Glutamatergic neuron (in vitro differentiated cells): ENCODE results near the gene SEC31A. TPM values are rescaled to one million over a fixed set of nuclear protein-coding genes. Genes with fewer than 3 reads are reported as not detected.
"Not testable (repeated sequence)": the region's sequence is repeated elsewhere in the genome, so short reads cannot be mapped to it uniquely, and the experiment has no call there.

Source experiments
- DNase-seq: peaks from one replicate; pipeline ENCODE4 v3.0.0; 2022
- H3K27ac Mint-ChIP-seq: one replicate; pipeline ENCODE4 v1.8.0; 2020; ENCODE audit warnings: mild to moderate bottlenecking, mixed read lengths, inconsistent platforms; ENCODE audit not compliant: unreplicated experiment
- H3K27me3 Mint-ChIP-seq: one replicate; pipeline ENCODE4 v1.8.0; 2020; ENCODE audit warnings: mild to moderate bottlenecking, moderate library complexity, mixed read lengths, inconsistent platforms; ENCODE audit not compliant: unreplicated experiment
- H3K36me3 Mint-ChIP-seq: one replicate; pipeline ENCODE4 v1.8.0; 2020; ENCODE audit warnings: mild to moderate bottlenecking, mixed read lengths, inconsistent platforms; ENCODE audit not compliant: unreplicated experiment
- H3K4me1 Mint-ChIP-seq: one replicate; pipeline ENCODE4 v1.8.0; 2020; ENCODE audit warnings: mild to moderate bottlenecking, low read depth, mixed read lengths, inconsistent platforms; ENCODE audit not compliant: unreplicated experiment
- H3K4me3 Mint-ChIP-seq: one replicate; pipeline ENCODE4 v1.8.0; 2020; ENCODE audit warnings: mild to moderate bottlenecking, mixed read lengths, inconsistent platforms; ENCODE audit not compliant: unreplicated experiment
- H3K9me3 Mint-ChIP-seq: one replicate; pipeline ENCODE4 v1.8.0; 2020; ENCODE audit warnings: mild to moderate bottlenecking, moderate library complexity, mixed read lengths, inconsistent platforms; ENCODE audit not compliant: unreplicated experiment
- total RNA-seq: library from RNA; stranded (reverse); fragmentation: NEBNext Ultra II Directional; extraction: Animal tissue kit (Norgen Biotek cat#: 25700); gene quantifications from one replicate; pipeline ENCODE4 v1.2.1, GENCODE V29; 2021; ENCODE audit not compliant: unreplicated experiment
- TF ChIP-seq, protein P1 (sequence below): fragments of 200-600 bp; sonication (generic); IDR thresholded peaks from one replicate; pipeline ENCODE4 v1.5.0; 2021; ENCODE audit not compliant: partially characterized antibody, unreplicated experiment

The SEC31A gene
- total RNA-seq, 1 donor from 2014 or later, result 201 TPM

- no peaks in the 10 kb centered on the region for H3K9me3 Mint-ChIP-seq
- no peak overlapping the region for H3K27ac Mint-ChIP-seq
- no peak for DNase-seq
- no peak overlapping the region for H3K4me3 Mint-ChIP-seq
- TF ChIP-seq, protein P1, sequence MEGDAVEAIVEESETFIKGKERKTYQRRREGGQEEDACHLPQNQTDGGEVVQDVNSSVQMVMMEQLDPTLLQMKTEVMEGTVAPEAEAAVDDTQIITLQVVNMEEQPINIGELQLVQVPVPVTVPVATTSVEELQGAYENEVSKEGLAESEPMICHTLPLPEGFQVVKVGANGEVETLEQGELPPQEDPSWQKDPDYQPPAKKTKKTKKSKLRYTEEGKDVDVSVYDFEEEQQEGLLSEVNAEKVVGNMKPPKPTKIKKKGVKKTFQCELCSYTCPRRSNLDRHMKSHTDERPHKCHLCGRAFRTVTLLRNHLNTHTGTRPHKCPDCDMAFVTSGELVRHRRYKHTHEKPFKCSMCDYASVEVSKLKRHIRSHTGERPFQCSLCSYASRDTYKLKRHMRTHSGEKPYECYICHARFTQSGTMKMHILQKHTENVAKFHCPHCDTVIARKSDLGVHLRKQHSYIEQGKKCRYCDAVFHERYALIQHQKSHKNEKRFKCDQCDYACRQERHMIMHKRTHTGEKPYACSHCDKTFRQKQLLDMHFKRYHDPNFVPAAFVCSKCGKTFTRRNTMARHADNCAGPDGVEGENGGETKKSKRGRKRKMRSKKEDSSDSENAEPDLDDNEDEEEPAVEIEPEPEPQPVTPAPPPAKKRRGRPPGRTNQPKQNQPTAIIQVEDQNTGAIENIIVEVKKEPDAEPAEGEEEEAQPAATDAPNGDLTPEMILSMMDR, result no peak
- H3K4me1 Mint-ChIP-seq, result no peaks in the 10 kb centered on the region
- peaks cover 5% of the 10 kb centered on the region for H3K36me3 Mint-ChIP-seq
- peaks cover 3% of the 10 kb centered on the region for H3K27me3 Mint-ChIP-seq
Measured at GRCh38 chr4:82818664-82819662, 72.0 kb downstream of the SEC31A start.

DNA sequence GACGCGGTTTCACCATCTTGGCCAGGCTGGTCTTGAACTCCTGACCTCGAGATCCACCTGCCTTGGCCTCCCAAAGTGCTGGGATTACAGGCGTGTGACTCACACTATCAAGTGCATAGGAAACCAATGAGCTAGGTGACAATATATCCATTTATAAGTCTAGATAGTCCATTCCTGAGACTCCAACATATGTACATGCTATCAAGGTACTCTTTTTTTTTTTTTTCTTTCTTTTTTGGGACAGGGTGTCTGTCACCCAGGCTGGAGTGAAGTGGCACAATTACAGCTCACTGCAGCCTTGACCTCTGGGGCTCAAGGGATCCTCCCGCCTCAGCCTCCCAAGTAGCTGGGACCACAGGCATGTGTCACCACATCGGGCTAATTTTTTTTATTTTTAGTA is 74.1 kb downstream of the SEC31A start:
- H3K4me3 Mint-ChIP-seq, H3K27me3 Mint-ChIP-seq, H3K36me3 Mint-ChIP-seq, DNase-seq, H3K9me3 Mint-ChIP-seq, H3K4me1 Mint-ChIP-seq, H3K27ac Mint-ChIP-seq: not testable (repeated sequence)

DNA sequence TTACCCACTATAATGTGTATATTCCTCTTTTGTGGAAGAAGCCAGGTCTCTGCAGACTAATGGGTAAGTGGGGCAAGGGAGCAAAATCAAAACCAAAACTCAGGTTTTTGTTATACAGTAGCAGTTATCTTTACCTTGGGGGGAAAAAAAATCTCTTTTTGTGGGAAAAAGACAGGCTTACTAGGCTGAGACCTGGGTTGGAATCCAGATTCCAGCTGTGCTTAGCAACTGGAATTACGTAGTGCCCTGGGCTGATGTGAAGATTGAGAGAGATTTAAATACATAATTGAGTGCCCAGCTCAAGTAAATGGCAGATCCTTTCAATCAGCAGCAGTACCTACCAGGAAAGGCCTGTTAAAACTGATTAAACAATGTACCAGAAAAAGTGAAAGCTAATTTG is 76.9 kb downstream of the SEC31A start:
- no peak overlapping the region for H3K27ac Mint-ChIP-seq
- H3K36me3 Mint-ChIP-seq, result no peaks in the 10 kb centered on the region
- TF ChIP-seq, protein P1, result no peak
- peaks cover 1% of the 10 kb centered on the region for H3K27me3 Mint-ChIP-seq
- H3K9me3 Mint-ChIP-seq, result no peaks in the 10 kb centered on the region
- peaks cover 10% of the 10 kb centered on the region for H3K4me1 Mint-ChIP-seq
- H3K4me3 Mint-ChIP-seq, result no peak overlapping the region
- DNase-seq, result no peak

- TF ChIP-seq, protein P1, result no peak
- H3K27ac Mint-ChIP-seq, result no peak overlapping the region
- no peak for DNase-seq
- H3K36me3 Mint-ChIP-seq, result no peaks in the 10 kb centered on the region
- no peak overlapping the region for H3K4me3 Mint-ChIP-seq
- peaks cover 10% of the 10 kb centered on the region for H3K4me1 Mint-ChIP-seq
- peaks cover 1% of the 10 kb centered on the region for H3K9me3 Mint-ChIP-seq
- H3K27me3 Mint-ChIP-seq, result peaks cover 3% of the 10 kb centered on the region
Measured at GRCh38 chr4:82811838-82812341, 79.1 kb downstream of the SEC31A start.

DNA sequence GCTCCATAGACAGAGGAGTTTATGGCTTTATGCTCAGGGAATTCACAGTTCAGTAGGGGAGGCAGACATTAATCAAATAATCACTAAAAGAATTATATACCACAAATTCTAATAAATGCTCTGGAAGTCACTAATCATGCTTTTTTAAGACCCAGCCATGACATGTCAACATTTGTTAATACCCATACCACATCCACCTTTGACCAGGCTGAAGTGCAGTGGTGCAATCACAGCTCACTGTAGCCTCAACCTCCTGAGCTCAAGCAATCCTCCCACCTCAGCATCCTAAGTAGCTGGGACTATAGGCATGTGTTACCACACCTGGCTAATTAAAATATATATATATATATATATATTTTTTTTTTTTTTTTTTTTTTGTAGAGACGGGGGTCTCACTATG is 79.6 kb downstream of the SEC31A start:
- peaks cover 2% of the 10 kb centered on the region for H3K27me3 Mint-ChIP-seq
- TF ChIP-seq, protein P1, result no peak
- H3K9me3 Mint-ChIP-seq, result peaks cover 1% of the 10 kb centered on the region
- no peak overlapping the region for H3K4me3 Mint-ChIP-seq
- no peak for DNase-seq
- H3K27ac Mint-ChIP-seq, result no peak overlapping the region
- H3K4me1 Mint-ChIP-seq, result peaks cover 10% of the 10 kb centered on the region
- no peaks in the 10 kb centered on the region for H3K36me3 Mint-ChIP-seq
